GM19395 (cell line): ENCODE measurements around the gene RNF34.

Experiments
- ATAC-seq: cut with Tn5 transposase; IDR thresholded peaks from one replicate; pipeline ENCODE4 v1.9.1; 2021; ENCODE audit warnings: mild to moderate bottlenecking, moderate library complexity; ENCODE audit not compliant: unreplicated experiment

The RNF34 gene

GRCh38 chr12:121436706-121437105 is 36.8 kb downstream of the RNF34 start:
- ATAC-seq = no peak

GRCh38 chr12:121438905-121439304 is 39.0 kb downstream of the RNF34 start:
- ATAC-seq = no peak

- ATAC-seq = no peak
Observed at GRCh38 chr12:121439715-121440114, 39.8 kb downstream of the RNF34 start.

GRCh38 chr12:121440768-121441167 is 40.9 kb downstream of the RNF34 start:
- no peak for ATAC-seq

GRCh38 chr12:121441555-121441954 is 41.6 kb downstream of the RNF34 start:
- ATAC-seq = no peak

GRCh38 chr12:121442028-121442948 is 42.4 kb downstream of the RNF34 start:
- no peak for ATAC-seq

GRCh38 chr12:121443193-121443870 is 43.4 kb downstream of the RNF34 start:
- no peak for ATAC-seq

- no peak for ATAC-seq
Observed at GRCh38 chr12:121443911-121444841, 44.3 kb downstream of the RNF34 start.

GRCh38 chr12:121444842-121445202 is 44.9 kb downstream of the RNF34 start:
- ATAC-seq = no peak

- ATAC-seq = no peak
Observed at GRCh38 chr12:121446750-121447149, 46.8 kb downstream of the RNF34 start.

GRCh38 chr12:121448771-121449315 is 48.9 kb downstream of the RNF34 start:
- ATAC-seq = no peak

GRCh38 chr12:121451961-121452339 is 52.0 kb downstream of the RNF34 start:
- no peak for ATAC-seq

- no peak for ATAC-seq
Observed at GRCh38 chr12:121452340-121452984, 52.5 kb downstream of the RNF34 start.

GRCh38 chr12:121452985-121453360 is 53.1 kb downstream of the RNF34 start:
- ATAC-seq = no peak

GRCh38 chr12:121453629-121454028 is 53.7 kb downstream of the RNF34 start:
- ATAC-seq = no peak

GRCh38 chr12:121454921-121455320 is 55.0 kb downstream of the RNF34 start:
- ATAC-seq = no peak

- no peak for ATAC-seq
Observed at GRCh38 chr12:121455766-121456420, 56.0 kb downstream of the RNF34 start.

GRCh38 chr12:121456551-121456950 is 56.6 kb downstream of the RNF34 start:
- ATAC-seq = no peak

- ATAC-seq = no peak
Observed at GRCh38 chr12:121461048-121461447, 61.1 kb downstream of the RNF34 start.

- ATAC-seq = no peak
Observed at GRCh38 chr12:121464331-121464730, 64.4 kb downstream of the RNF34 start.
